Measurements from ENCODE around the gene RXRG. TPM values are rescaled to one million over a fixed set of nuclear protein-coding genes. Genes with fewer than 3 reads are reported as not detected.

The RXRG gene
- total RNA-seq, 1 experiment from 2014 or later: not detected

- no peaks in the 10 kb centered on the region for H3K9me3 Mint-ChIP-seq
- no peak overlapping the region for H3K4me3 Mint-ChIP-seq
- peaks cover 53% of the 10 kb centered on the region for H3K27me3 Mint-ChIP-seq (ENCODE audit: low read depth)
- ChIA-PET POLR2A (no interaction called here), CTCF (interaction anchor here (5.6 kb wide), 1 partner anchor 242 kb away, joined by 66 read pairs; no protein-coding TSS in a partner anchor)
- peaks cover 13% of the 10 kb centered on the region for H3K4me1 Mint-ChIP-seq
- no peaks in the 10 kb centered on the region for H3K36me3 Mint-ChIP-seq
- no peak for TF ChIP-seq SOX15 (CRISPR knock-in tag; IDR thresholded peaks at IDR 0.05)
- TF ChIP-seq ZNF423 (CRISPR knock-in tag; IDR thresholded peaks at IDR 0.05): no peak
- TF ChIP-seq ZNF138 (CRISPR knock-in tag; conservative IDR thresholded peaks at IDR 0.05): no peak
- TF ChIP-seq USF1 (CRISPR knock-in tag; IDR thresholded peaks at IDR 0.05): no peak
- TF ChIP-seq FOXJ3 (CRISPR knock-in tag; IDR thresholded peaks at IDR 0.05; ENCODE audit: borderline replicate concordance): no peak
- TF ChIP-seq AR (CRISPR knock-in tag; IDR thresholded peaks at IDR 0.05): no peak
- TF ChIP-seq MXD4 (CRISPR knock-in tag; IDR thresholded peaks at IDR 0.05; ENCODE audit: borderline replicate concordance): no peak
- TF ChIP-seq ZNF425 (CRISPR knock-in tag; conservative IDR thresholded peaks at IDR 0.05): no peak
- no peak for TF ChIP-seq KAT7 (CRISPR knock-in tag; IDR thresholded peaks at IDR 0.05; ENCODE audit: borderline replicate concordance)
- TF ChIP-seq SP1 (CRISPR knock-in tag; conservative IDR thresholded peaks at IDR 0.05): no peak
- no peak for TF ChIP-seq GTF2I (CRISPR knock-in tag; conservative IDR thresholded peaks at IDR 0.05)
- no peak for TF ChIP-seq PRRX2 (CRISPR knock-in tag; IDR thresholded peaks at IDR 0.05)
- TF ChIP-seq MLX (CRISPR knock-in tag; IDR thresholded peaks at IDR 0.05): no peak
- no peak for TF ChIP-seq E2F4 (CRISPR knock-in tag; IDR thresholded peaks at IDR 0.05; ENCODE audit: borderline replicate concordance, low read depth)
- no peak for TF ChIP-seq RELA (CRISPR knock-in tag; IDR thresholded peaks at IDR 0.05; ENCODE audit: borderline replicate concordance)
- no peak for TF ChIP-seq NFYB (CRISPR knock-in tag; conservative IDR thresholded peaks at IDR 0.05; ENCODE audit: low read depth)
- TF ChIP-seq TP53 (CRISPR knock-in tag; IDR thresholded peaks at IDR 0.05): no peak
- no peak for TF ChIP-seq ARID4B (CRISPR knock-in tag; IDR thresholded peaks at IDR 0.05; ENCODE audit: borderline replicate concordance)
- ATAC-seq: no peak
- no peak overlapping the region for H3K27ac Mint-ChIP-seq
- no peak for DNase-seq (ENCODE audit: low spot score)
Measured at GRCh38 chr1:165371588-165372225, 73.2 kb downstream of the RXRG start.

All from WTC11 (cell line).